ENCODE results near the gene POLD4.
A peak's percentile ranks its signal among the peaks of the same experiment; 100 is the strongest.

DNA sequence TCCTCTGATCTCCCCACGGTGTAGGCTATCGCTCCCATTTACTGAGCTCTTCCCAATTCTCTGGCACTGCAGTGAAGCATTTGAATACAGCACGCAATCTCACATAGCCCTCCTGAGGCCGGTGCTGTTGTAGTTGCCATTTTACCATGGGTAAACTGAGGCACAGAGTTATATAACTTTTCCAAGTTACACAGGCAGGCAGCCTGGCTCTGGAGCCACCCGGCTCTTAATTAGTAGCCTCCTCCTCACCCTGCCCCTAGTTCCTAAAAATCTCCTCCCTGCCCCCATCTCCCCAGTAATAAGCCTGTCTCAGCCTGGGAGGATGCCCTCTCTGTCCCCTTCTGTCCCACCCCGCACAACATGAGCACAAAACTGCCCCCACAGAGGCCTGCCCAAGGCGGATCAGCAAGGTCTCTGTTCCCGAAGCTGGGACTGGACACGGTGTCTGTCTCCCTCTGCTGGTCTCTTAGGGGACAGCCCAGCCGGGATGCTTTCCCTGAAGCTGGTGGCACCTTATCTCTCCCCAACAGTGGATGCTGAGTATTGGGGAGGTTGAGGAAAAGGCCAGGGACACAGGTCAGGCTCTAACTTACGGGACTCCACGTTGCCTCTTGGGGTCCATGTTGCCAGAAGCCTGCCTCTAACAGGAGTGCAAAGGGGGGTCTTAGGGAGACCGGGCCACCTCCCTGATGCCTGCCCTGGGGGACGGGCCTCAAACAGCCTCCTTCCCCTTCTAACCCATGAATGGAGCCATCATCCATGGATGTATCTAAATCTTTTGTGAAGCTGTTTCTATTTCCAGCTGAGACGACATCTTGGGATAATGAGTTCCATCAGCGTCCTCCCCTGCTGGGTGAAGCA is 29.2 kb upstream of the POLD4 start:
- TF ChIP-seq, protein P1, sequence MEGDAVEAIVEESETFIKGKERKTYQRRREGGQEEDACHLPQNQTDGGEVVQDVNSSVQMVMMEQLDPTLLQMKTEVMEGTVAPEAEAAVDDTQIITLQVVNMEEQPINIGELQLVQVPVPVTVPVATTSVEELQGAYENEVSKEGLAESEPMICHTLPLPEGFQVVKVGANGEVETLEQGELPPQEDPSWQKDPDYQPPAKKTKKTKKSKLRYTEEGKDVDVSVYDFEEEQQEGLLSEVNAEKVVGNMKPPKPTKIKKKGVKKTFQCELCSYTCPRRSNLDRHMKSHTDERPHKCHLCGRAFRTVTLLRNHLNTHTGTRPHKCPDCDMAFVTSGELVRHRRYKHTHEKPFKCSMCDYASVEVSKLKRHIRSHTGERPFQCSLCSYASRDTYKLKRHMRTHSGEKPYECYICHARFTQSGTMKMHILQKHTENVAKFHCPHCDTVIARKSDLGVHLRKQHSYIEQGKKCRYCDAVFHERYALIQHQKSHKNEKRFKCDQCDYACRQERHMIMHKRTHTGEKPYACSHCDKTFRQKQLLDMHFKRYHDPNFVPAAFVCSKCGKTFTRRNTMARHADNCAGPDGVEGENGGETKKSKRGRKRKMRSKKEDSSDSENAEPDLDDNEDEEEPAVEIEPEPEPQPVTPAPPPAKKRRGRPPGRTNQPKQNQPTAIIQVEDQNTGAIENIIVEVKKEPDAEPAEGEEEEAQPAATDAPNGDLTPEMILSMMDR (IDR thresholded peaks at IDR 0.05): peak; percentile 95 to 98 (median 97)
- no peak for TF ChIP-seq POLR2A (IDR thresholded peaks at IDR 0.05)
